Tibial artery (tissue), 4 donors: ENCODE data around the gene SSR4.

Experiments used
- DNase-seq, 2 donors: peaks; one replicate each; pipeline ENCODE4 v3.0.0-alpha.2; 2019
- H3K27ac ChIP-seq, 2 donors: fragments of 200-600 bp; sonication (generic) in 1 of 2; 1 replicate in 1 of 2; 2 replicates in 1 of 2; pipeline ENCODE4 v1.5.1; 2018 to 2019; ENCODE audit warnings: mild to moderate bottlenecking in 1 of 2
- H3K27me3 ChIP-seq, 2 donors: fragments of 200-600 bp; sonication (generic) in 1 of 2; one replicate each; pipeline versions ENCODE4 v1.5.1 to v1.6.0; 2016 to 2019
- H3K36me3 ChIP-seq, 3 donors: fragments of 200-600 bp; sonication (generic) in 2 of 3; one replicate each; pipeline ENCODE4 v1.5.1; 2016 to 2019; ENCODE audit warnings: mild to moderate bottlenecking in 2 of 3
- H3K4me1 ChIP-seq, 4 donors: fragments of 200-600 bp; sonication (generic) in 2 of 4; 1 replicate in 3 of 4; 2 replicates in 1 of 4; pipeline ENCODE4 v1.5.1; 2016 to 2019
- H3K4me3 ChIP-seq, 2 donors: fragments of 200-600 bp; sonication (generic) in 1 of 2; 1 replicate in 1 of 2; 2 replicates in 1 of 2; pipeline ENCODE4 v1.5.1; 2018 to 2019; ENCODE audit warnings: mild to moderate bottlenecking in 2 of 2
- H3K9me3 ChIP-seq, 3 donors: fragments of 200-600 bp; sonication (generic) in 1 of 3; one replicate each; pipeline ENCODE4 v1.5.1; 2016 to 2019
- intact Hi-C: fragments of 100-400 bp; cut with DNase I; formaldehyde crosslinking; loops from one replicate; pipeline ENCODE4 v1.15.0; 2023; ENCODE audit warnings: low total_unique reads
- TF ChIP-seq, protein P1 (sequence below), 2 experiments: fragments of 200-600 bp in 1 of 2; fragments of 450-650 bp in 1 of 2; IDR thresholded peaks; one replicate each; pipeline ENCODE4 v1.5.1; 2017 to 2019; ENCODE audit warnings: antibody characterized with exemption in 2 of 2, mild to moderate bottlenecking in 1 of 2, moderate library complexity in 1 of 2

Gene SSR4

GRCh38 chrX:153774576-153775292 lies 19.7 kb upstream of the SSR4 start:
- no peaks in the 10 kb centered on the region for H3K9me3 ChIP-seq
- intact Hi-C loops, result no loop called here
- DNase-seq, result no peak
- no peaks in the 10 kb centered on the region for H3K27me3 ChIP-seq
- no peak overlapping the region for H3K4me3 ChIP-seq
- H3K36me3 ChIP-seq, result peaks cover 0 to 55% (median 0%) of the 10 kb centered on the region in 3 donors
- H3K27ac ChIP-seq, result no peak overlapping the region
- TF ChIP-seq, protein P1, sequence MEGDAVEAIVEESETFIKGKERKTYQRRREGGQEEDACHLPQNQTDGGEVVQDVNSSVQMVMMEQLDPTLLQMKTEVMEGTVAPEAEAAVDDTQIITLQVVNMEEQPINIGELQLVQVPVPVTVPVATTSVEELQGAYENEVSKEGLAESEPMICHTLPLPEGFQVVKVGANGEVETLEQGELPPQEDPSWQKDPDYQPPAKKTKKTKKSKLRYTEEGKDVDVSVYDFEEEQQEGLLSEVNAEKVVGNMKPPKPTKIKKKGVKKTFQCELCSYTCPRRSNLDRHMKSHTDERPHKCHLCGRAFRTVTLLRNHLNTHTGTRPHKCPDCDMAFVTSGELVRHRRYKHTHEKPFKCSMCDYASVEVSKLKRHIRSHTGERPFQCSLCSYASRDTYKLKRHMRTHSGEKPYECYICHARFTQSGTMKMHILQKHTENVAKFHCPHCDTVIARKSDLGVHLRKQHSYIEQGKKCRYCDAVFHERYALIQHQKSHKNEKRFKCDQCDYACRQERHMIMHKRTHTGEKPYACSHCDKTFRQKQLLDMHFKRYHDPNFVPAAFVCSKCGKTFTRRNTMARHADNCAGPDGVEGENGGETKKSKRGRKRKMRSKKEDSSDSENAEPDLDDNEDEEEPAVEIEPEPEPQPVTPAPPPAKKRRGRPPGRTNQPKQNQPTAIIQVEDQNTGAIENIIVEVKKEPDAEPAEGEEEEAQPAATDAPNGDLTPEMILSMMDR (IDR thresholded peaks at IDR 0.05), result no peak
- no peaks in the 10 kb centered on the region for H3K4me1 ChIP-seq

GRCh38 chrX:153775293-153776119 lies 19.0 kb upstream of the SSR4 start:
- H3K27me3 ChIP-seq, result no peaks in the 10 kb centered on the region
- peaks cover 0 to 5% (median 4%) of the 10 kb centered on the region in 4 donors for H3K4me1 ChIP-seq
- intact Hi-C loops, result no loop called here
- DNase-seq, result no peak
- TF ChIP-seq, protein P1 (IDR thresholded peaks at IDR 0.05), result no peak
- H3K27ac ChIP-seq, result no peak overlapping the region
- peaks cover 0 to 49% (median 0%) of the 10 kb centered on the region in 3 donors for H3K36me3 ChIP-seq
- H3K9me3 ChIP-seq, result no peaks in the 10 kb centered on the region
- no peak overlapping the region for H3K4me3 ChIP-seq

DNA sequence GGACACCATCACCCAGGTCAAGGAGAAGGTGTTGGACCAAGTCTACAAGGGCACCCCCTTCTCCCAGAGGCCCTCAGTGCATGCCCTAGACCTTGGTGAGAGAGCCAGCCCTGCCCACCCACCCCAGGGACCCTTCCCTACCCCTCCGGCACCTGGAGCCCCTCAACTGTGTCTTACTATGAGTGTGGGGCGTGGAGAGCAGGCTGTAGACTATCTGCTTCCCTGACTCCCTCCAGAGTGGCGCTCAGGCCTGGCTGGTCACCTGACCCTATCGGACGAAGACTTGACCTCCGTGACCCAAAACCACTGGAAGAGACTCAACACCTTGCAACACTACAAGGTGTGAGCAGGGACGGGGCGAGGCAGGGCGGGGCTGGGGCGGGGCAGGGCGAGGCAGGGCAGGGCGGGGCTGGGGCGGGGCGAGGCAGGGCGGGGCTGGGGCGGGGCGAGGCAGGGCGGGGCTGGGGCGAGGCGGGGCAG lies 18.3 kb upstream of the SSR4 start:
- intact Hi-C loops, result no loop called here
- peaks cover 0 to 42% (median 0%) of the 10 kb centered on the region in 3 donors for H3K36me3 ChIP-seq
- no peak for DNase-seq
- H3K4me3 ChIP-seq, result no peak overlapping the region
- H3K4me1 ChIP-seq, result peaks cover 0 to 12% (median 10%) of the 10 kb centered on the region in 4 donors
- no peaks in the 10 kb centered on the region for H3K27me3 ChIP-seq
- H3K27ac ChIP-seq, result no peak overlapping the region
- TF ChIP-seq, protein P1 (IDR thresholded peaks at IDR 0.05), result no peak
- no peaks in the 10 kb centered on the region for H3K9me3 ChIP-seq

DNA sequence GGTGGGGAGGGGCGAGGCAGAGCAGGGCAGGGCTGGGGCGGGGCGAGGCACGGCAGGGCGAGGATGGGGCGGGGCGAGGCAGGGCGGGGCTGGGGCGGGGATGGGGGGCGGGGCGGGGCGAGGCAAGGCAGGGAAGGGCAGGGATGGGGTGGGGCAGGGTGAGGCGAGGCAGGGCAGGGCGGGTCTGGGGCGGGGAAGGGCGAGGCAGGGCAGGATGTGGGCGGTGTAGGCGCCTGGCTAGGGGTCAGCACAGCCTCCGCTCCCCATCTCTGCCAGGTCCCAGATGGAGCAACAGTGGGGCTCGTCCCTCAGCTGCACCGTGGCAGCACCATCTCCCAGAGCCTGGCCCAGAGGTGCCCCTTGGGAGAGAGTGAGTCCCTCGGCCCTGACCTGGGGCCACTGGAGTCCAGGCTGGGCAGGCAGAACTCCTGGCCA lies 17.8 kb upstream of the SSR4 start:
- Histone ChIP-seq H3K4me1 (peaks cover 0 to 17% (median 12%) of the 10 kb centered on the region in 4 donors), H3K4me3 (no peak overlapping the region), H3K27me3 (no peaks in the 10 kb centered on the region), H3K9me3 (no peaks in the 10 kb centered on the region), H3K36me3 (peaks cover 0 to 37% (median 0%) of the 10 kb centered on the region in 3 donors), H3K27ac (no peak overlapping the region)
- no peak for DNase-seq
- TF ChIP-seq, protein P1 (IDR thresholded peaks at IDR 0.05), result no peak
- intact Hi-C loops, result no loop called here

DNA sequence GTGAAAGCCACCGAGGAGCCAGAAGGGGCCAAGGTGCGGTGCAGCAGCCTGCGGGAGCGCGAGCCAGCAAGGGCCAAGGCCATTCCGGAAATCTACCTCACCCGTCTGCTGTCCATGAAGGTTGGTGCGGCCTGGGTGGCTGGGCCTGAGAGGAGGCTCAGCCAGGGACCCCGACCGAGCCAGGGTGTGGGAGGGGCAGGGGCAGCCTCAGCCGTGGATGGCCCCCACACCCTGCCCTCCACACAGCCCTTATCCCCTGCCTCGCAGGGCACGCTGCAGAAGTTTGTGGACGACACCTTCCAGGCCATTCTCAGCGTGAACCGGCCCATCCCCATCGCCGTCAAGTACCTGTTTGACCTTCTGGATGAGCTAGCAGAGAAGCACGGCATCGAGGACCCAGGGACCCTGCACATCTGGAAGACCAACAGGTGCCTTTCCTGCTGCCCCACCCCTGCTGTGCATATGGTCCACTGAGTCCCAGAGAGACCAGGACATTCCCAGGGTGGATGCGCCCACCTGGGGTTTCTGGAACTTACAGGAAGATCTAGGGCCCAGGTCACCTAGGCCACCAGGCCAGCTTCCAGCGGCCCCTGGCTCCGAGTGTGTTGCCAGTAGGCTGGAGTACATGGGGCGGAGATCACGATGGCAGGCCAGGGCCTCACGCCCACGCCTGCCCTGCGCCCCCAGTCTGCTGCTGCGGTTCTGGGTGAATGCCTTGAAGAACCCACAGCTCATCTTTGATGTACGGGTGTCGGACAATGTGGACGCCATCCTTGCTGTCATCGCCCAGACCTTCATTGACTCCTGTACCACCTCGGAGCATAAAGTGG lies 17.0 kb upstream of the SSR4 start:
- no peaks in the 10 kb centered on the region for H3K9me3 ChIP-seq
- no peaks in the 10 kb centered on the region for H3K27me3 ChIP-seq
- intact Hi-C loops, result no loop called here
- peaks cover 0 to 34% (median 0%) of the 10 kb centered on the region in 3 donors for H3K36me3 ChIP-seq
- H3K4me1 ChIP-seq, result peaks cover 0 to 24% (median 14%) of the 10 kb centered on the region in 4 donors
- H3K27ac ChIP-seq, result no peak overlapping the region
- no peak for DNase-seq
- TF ChIP-seq, protein P1 (IDR thresholded peaks at IDR 0.05), result no peak
- H3K4me3 ChIP-seq, result no peak overlapping the region
